ENCODE data around the gene PRKCZ. TPM values are rescaled to one million over a fixed set of nuclear protein-coding genes. Genes with fewer than 3 reads are reported as not detected.

Gene PRKCZ
- total RNA-seq, 1 donor from 2014 or later: 32.6 TPM

DNA sequence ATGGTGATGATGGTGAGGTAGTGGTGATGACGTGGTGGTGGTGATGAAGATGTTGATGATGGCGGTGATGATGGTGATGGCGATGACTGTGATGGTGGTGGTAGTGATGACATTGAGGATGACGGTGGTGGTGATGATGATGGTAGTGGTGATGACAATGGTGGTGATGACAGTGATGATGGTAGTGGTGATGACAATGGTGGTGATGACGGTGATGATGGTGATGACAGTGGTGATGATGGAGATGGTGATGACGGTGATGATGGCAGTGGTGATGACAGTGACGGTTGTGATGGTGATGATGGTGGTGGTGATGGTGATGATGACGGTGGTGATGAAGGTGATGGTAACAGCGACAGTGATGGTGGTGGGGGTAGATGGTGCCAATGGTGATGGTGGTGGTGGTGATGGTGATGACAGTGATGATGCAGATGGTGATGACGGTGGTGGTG is 105.0 kb downstream of the PRKCZ start:
- peaks cover 2% of the 10 kb centered on the region for H3K9me3 Mint-ChIP-seq (ENCODE audit: unreplicated experiment)
- peaks cover 19% of the 10 kb centered on the region for H3K36me3 Mint-ChIP-seq (ENCODE audit: low read depth, unreplicated experiment)

GRCh38 chr1:2155788-2156187 is 105.6 kb downstream of the PRKCZ start:
- FAIRE-seq (no peak), DNase-seq (ENCODE audit: low read depth) (no peak)
- H3K79me2 ChIP-seq (ENCODE audit: insufficient read depth, low read length): no peaks in the 10 kb centered on the region
- no peak overlapping the region for H3K4me3 Mint-ChIP-seq (ENCODE audit: unreplicated experiment)
- H3K36me3 Mint-ChIP-seq (ENCODE audit: low read depth, unreplicated experiment): peaks cover 17% of the 10 kb centered on the region
- H3K27me3 Mint-ChIP-seq (ENCODE audit: low read depth, unreplicated experiment): no peaks in the 10 kb centered on the region
- no peaks in the 10 kb centered on the region for H3K4me1 ChIP-seq (ENCODE audit: insufficient read depth, low read length)
- no peak overlapping the region for H3K9ac ChIP-seq (ENCODE audit: low read length)
- no peaks in the 10 kb centered on the region for H3K4me1 Mint-ChIP-seq (ENCODE audit: low read depth, unreplicated experiment)
- H3K4me2 ChIP-seq (ENCODE audit: low read length): no peak overlapping the region
- no peak overlapping the region for H3K4me3 ChIP-seq (ENCODE audit: insufficient read depth, low read depth, low read length)
- H4K20me1 ChIP-seq (ENCODE audit: insufficient read depth, low read length): peaks cover 6% of the 10 kb centered on the region
- no peaks in the 10 kb centered on the region for H3K36me3 ChIP-seq (ENCODE audit: insufficient read depth, low read length)
- H3K27ac ChIP-seq (ENCODE audit: low read depth, low read length): no peak overlapping the region
- H3K27me3 ChIP-seq (ENCODE audit: insufficient read depth, low read length): no peaks in the 10 kb centered on the region
- no peaks in the 10 kb centered on the region for H3K9me3 ChIP-seq (ENCODE audit: insufficient read depth, low read depth, low read length)
- peaks cover 2% of the 10 kb centered on the region for H3K9me3 Mint-ChIP-seq (ENCODE audit: unreplicated experiment)
- no peak overlapping the region for H3K27ac Mint-ChIP-seq (ENCODE audit: unreplicated experiment)
- H2AFZ ChIP-seq (ENCODE audit: low read depth, low read length): no peak overlapping the region
- TF ChIP-seq EZH2 (IDR thresholded peaks at IDR 0.05; ENCODE audit: insufficient read depth, low read length): no peak
- TF ChIP-seq CTCF (IDR thresholded peaks at IDR 0.05; ENCODE audit: insufficient read depth, low read depth, low read length): no peak

More for the DNA sequence above, 105.0 kb downstream of the PRKCZ start:
- H3K9me3 ChIP-seq (ENCODE audit: insufficient read depth, low read depth, low read length): no peaks in the 10 kb centered on the region
- no peaks in the 10 kb centered on the region for H3K79me2 ChIP-seq (ENCODE audit: insufficient read depth, low read length)
- no peak overlapping the region for H3K4me2 ChIP-seq (ENCODE audit: low read length)
- no peaks in the 10 kb centered on the region for H3K4me1 ChIP-seq (ENCODE audit: insufficient read depth, low read length)
- no peaks in the 10 kb centered on the region for H3K27me3 ChIP-seq (ENCODE audit: insufficient read depth, low read length)
- no peak overlapping the region for H3K9ac ChIP-seq (ENCODE audit: low read length)
- no peak for DNase-seq (ENCODE audit: low read depth)
- Mint-ChIP-seq H3K27me3 (ENCODE audit: low read depth, unreplicated experiment) (no peaks in the 10 kb centered on the region), H3K4me3 (ENCODE audit: unreplicated experiment) (no peak overlapping the region), H3K27ac (ENCODE audit: unreplicated experiment) (no peak overlapping the region), H3K4me1 (ENCODE audit: low read depth, unreplicated experiment) (no peaks in the 10 kb centered on the region)
- FAIRE-seq: no peak
- peaks cover 6% of the 10 kb centered on the region for H4K20me1 ChIP-seq (ENCODE audit: insufficient read depth, low read length)
- H3K36me3 ChIP-seq (ENCODE audit: insufficient read depth, low read length): no peaks in the 10 kb centered on the region
- H3K27ac ChIP-seq (ENCODE audit: low read depth, low read length): no peak overlapping the region
- H3K4me3 ChIP-seq (ENCODE audit: insufficient read depth, low read depth, low read length): no peak overlapping the region
- no peak overlapping the region for H2AFZ ChIP-seq (ENCODE audit: low read depth, low read length)
- TF ChIP-seq EZH2 (IDR thresholded peaks at IDR 0.05; ENCODE audit: insufficient read depth, low read length): no peak
- no peak for TF ChIP-seq CTCF (IDR thresholded peaks at IDR 0.05; ENCODE audit: insufficient read depth, low read depth, low read length)

GRCh38 chr1:2156866-2157265 is 106.7 kb downstream of the PRKCZ start:
- H3K4me1 ChIP-seq (ENCODE audit: insufficient read depth, low read length): no peaks in the 10 kb centered on the region
- H3K4me2 ChIP-seq (ENCODE audit: low read length): no peak overlapping the region
- H3K27me3 Mint-ChIP-seq (ENCODE audit: low read depth, unreplicated experiment): no peaks in the 10 kb centered on the region

More at GRCh38 chr1:2156866-2157265, 106.7 kb downstream of the PRKCZ start:
- H3K79me2 ChIP-seq (ENCODE audit: insufficient read depth, low read length): no peaks in the 10 kb centered on the region
- FAIRE-seq (no peak), DNase-seq (ENCODE audit: low read depth) (no peak)
- no peak overlapping the region for H3K9ac ChIP-seq (ENCODE audit: low read length)
- Mint-ChIP-seq H3K36me3 (ENCODE audit: low read depth, unreplicated experiment) (peaks cover 17% of the 10 kb centered on the region), H3K4me1 (ENCODE audit: low read depth, unreplicated experiment) (no peaks in the 10 kb centered on the region), H3K27ac (ENCODE audit: unreplicated experiment) (no peak overlapping the region), H3K4me3 (ENCODE audit: unreplicated experiment) (no peak overlapping the region), H3K9me3 (ENCODE audit: unreplicated experiment) (peaks cover 2% of the 10 kb centered on the region)
- no peak overlapping the region for H3K4me3 ChIP-seq (ENCODE audit: insufficient read depth, low read depth, low read length)
- no peak overlapping the region for H3K27ac ChIP-seq (ENCODE audit: low read depth, low read length)
- H3K36me3 ChIP-seq (ENCODE audit: insufficient read depth, low read length): no peaks in the 10 kb centered on the region
- no peaks in the 10 kb centered on the region for H3K27me3 ChIP-seq (ENCODE audit: insufficient read depth, low read length)
- TF ChIP-seq EZH2 (IDR thresholded peaks at IDR 0.05; ENCODE audit: insufficient read depth, low read length) (no peak), CTCF (IDR thresholded peaks at IDR 0.05; ENCODE audit: insufficient read depth, low read depth, low read length) (no peak)
- H3K9me3 ChIP-seq (ENCODE audit: insufficient read depth, low read depth, low read length): no peaks in the 10 kb centered on the region
- H2AFZ ChIP-seq (ENCODE audit: low read depth, low read length): no peak overlapping the region
- peaks cover 6% of the 10 kb centered on the region for H4K20me1 ChIP-seq (ENCODE audit: insufficient read depth, low read length)

All from astrocyte (in vitro differentiated cells and primary cell).